ENCODE measurements around the gene LITAFD. TPM values are rescaled to one million over a fixed set of nuclear protein-coding genes. Genes with fewer than 3 reads are reported as not detected.
"Not testable (repeated sequence)": the region's sequence is repeated elsewhere in the genome, so short reads cannot be mapped to it uniquely, and the experiment has no call there.

LITAFD gene
- total RNA-seq, 2 experiments from 2014 or later = not detected

GRCh38 chr16:8912793-8913192 is 30.6 kb downstream of the LITAFD start:
- no peak for DNase-seq
- Mint-ChIP-seq H3K27ac (peak overlapping the region; percentile 26), H3K4me1 (peaks cover 26% of the 10 kb centered on the region), H3K36me3 (peaks cover 31% of the 10 kb centered on the region), H3K9me3 (no peaks in the 10 kb centered on the region), H3K27me3 (no peaks in the 10 kb centered on the region), H3K4me3 (no peak overlapping the region)

GRCh38 chr16:8914098-8914497 is 31.9 kb downstream of the LITAFD start:
- Mint-ChIP-seq H3K36me3 (peaks cover 31% of the 10 kb centered on the region), H3K4me3 (no peak overlapping the region), H3K4me1 (peaks cover 20% of the 10 kb centered on the region), H3K27ac (no peak overlapping the region), H3K27me3 (no peaks in the 10 kb centered on the region), H3K9me3 (no peaks in the 10 kb centered on the region)
- no peak for DNase-seq

DNA sequence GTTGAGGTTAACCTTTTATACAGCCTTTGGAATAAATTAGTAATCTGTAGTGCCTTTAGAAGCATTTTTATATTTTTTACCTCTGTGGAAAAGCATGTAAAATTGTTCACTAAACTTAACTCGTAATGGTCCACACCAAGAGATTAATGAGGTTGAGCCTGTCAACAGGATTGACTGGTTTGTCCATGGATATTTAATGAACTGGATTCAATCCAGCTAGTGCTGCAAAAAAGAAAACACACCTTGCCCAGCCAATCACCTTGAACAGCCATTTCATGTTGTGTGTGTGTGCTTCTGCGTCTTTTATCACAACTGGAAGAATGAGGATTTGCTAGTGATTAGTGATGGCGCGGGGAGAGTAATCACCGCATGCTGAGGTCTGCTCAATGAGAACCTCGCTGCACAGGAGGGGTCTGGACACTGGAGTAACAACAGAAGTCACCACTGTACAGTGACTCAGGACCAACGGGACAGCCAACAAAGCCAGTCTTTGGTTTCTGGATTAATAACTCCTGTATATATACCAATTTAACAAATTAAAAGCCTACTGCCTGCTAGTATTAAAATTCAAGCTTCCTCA is 33.7 kb downstream of the LITAFD start:
- Mint-ChIP-seq H3K27ac (peak overlapping the region; percentile 25), H3K4me1 (peaks cover 28% of the 10 kb centered on the region), H3K9me3 (no peaks in the 10 kb centered on the region), H3K36me3 (peaks cover 42% of the 10 kb centered on the region), H3K4me3 (no peak overlapping the region), H3K27me3 (no peaks in the 10 kb centered on the region)
- DNase-seq = no peak

DNA sequence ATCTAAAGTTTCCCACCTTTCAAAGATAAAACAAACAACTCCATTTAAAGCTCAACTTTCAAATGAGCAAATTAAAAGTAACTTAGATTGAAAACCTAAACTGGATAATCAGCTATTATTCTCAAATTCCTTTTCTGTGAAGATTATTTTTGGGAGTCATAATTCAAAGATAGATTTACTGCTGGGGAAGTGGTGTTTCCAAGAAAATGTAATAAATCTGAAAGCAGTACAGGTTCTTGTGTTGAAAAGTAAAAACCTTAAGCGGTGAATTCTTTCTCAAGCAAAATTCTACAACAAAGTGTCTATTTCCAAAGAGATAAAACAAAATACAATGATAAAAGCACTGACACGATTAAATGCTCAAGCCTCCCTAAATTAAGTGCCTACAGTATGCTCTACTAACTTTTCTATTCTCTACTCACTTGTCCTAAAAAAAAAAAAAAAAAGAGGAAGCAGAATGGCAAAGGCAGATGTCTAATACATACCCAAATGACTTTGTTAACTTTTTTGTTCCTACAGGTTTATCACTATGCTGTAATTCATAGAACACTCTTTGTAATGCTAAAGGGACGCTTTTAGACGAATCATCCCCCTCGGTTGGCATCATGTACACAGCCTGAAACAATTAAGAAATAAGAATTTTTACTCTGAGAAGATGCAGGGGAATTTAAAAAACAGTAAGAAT is 34.5 kb downstream of the LITAFD start:
- peaks cover 46% of the 10 kb centered on the region for H3K36me3 Mint-ChIP-seq
- H3K4me1 Mint-ChIP-seq = peaks cover 33% of the 10 kb centered on the region
- H3K9me3 Mint-ChIP-seq = no peaks in the 10 kb centered on the region
- DNase-seq = no peak
- H3K27me3 Mint-ChIP-seq = no peaks in the 10 kb centered on the region
- H3K27ac Mint-ChIP-seq = no peak overlapping the region
- H3K4me3 Mint-ChIP-seq = no peak overlapping the region

- not testable (repeated sequence) for H3K27me3 Mint-ChIP-seq, DNase-seq, H3K4me3 Mint-ChIP-seq, H3K9me3 Mint-ChIP-seq, H3K27ac Mint-ChIP-seq
- Mint-ChIP-seq H3K4me1 (peaks cover 36% of the 10 kb centered on the region), H3K36me3 (peaks cover 46% of the 10 kb centered on the region)
Measured at GRCh38 chr16:8917336-8917735, 35.2 kb downstream of the LITAFD start.

DNA sequence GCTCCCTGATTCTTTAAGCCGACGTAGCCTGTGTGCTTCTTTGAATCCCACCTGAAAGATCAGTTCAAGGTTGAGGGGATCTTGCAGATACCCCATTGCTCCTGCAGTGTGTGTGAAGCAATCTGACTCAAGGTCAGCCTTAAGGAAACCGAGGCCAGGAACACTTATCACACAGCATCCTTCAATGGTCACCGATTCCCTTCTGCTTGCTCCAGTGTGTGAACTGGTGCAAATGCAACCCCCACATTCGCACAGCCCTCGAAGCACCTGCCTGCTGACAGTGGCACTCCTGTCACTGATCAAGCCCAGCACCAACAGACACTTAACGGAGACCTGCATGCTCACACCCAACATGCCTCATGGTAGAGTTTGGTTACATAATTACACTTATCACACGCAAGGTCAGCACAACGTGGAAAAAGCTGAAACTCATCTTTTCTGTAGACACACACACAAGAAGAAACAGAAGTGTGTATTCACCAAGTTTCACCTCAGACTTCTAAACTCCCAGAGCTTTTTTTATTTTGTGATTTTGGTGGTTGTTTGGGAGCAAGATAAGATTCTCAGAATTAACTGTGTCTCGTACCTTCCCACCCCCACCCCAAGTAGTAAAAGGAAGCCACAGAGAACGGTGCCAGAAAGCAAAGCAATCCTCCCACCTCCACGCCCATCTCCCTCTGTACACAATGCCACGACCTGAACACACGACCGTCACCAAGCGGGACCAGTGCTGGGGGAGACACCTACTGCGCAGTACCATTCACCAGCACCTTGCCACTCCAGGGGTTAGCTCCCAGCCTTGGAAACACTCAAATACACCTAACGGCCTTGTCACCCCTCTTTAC is 37.2 kb downstream of the LITAFD start:
- peaks cover 35% of the 10 kb centered on the region for H3K4me1 Mint-ChIP-seq
- DNase-seq = no peak
- no peaks in the 10 kb centered on the region for H3K9me3 Mint-ChIP-seq
- H3K36me3 Mint-ChIP-seq = peaks cover 42% of the 10 kb centered on the region
- no peak overlapping the region for H3K4me3 Mint-ChIP-seq
- H3K27ac Mint-ChIP-seq = peak overlapping the region; percentile 56
- H3K27me3 Mint-ChIP-seq = no peaks in the 10 kb centered on the region

- DNase-seq = no peak
- Mint-ChIP-seq H3K9me3 (no peaks in the 10 kb centered on the region), H3K4me1 (peaks cover 39% of the 10 kb centered on the region), H3K27ac (peak overlapping the region; percentile 56), H3K27me3 (no peaks in the 10 kb centered on the region), H3K4me3 (no peak overlapping the region), H3K36me3 (peaks cover 39% of the 10 kb centered on the region)
Measured at GRCh38 chr16:8919934-8920462, 37.8 kb downstream of the LITAFD start.

DNA sequence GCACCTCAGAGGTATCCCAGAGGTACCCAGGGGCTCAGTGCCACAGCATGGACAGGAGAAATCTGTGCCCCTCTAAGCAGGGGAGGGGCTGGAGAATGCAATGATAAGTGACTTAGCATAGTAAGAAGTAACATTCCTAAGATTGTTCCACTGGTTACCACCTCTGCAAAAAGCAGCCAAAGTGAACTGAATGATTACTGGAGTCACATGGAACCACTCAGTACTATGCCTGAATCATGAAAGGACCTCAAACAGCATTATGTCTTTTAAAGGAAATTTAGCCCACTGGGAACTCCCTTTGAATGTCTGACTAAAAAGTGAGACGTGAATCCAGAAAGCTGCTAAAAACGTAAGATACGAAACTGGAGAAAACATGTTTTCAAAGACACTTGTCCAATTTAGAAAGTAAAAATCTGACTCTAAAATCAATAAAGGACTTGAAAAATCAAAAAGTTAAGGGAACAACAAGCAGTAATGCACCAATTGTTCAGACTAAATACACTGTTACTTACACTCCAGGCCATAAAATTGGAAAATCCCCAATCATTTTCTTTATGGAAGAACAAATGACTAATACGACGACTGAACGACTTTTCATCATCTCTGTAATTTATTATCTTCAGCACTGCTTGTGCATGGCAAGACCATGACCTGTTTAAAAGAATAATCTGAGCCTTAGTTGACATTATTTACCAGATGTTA is 38.6 kb downstream of the LITAFD start:
- Mint-ChIP-seq H3K4me1 (peaks cover 41% of the 10 kb centered on the region), H3K27ac (peak overlapping the region; percentile 74), H3K36me3 (peaks cover 39% of the 10 kb centered on the region), H3K9me3 (no peaks in the 10 kb centered on the region), H3K4me3 (no peak overlapping the region), H3K27me3 (no peaks in the 10 kb centered on the region)
- no peak for DNase-seq

DNA sequence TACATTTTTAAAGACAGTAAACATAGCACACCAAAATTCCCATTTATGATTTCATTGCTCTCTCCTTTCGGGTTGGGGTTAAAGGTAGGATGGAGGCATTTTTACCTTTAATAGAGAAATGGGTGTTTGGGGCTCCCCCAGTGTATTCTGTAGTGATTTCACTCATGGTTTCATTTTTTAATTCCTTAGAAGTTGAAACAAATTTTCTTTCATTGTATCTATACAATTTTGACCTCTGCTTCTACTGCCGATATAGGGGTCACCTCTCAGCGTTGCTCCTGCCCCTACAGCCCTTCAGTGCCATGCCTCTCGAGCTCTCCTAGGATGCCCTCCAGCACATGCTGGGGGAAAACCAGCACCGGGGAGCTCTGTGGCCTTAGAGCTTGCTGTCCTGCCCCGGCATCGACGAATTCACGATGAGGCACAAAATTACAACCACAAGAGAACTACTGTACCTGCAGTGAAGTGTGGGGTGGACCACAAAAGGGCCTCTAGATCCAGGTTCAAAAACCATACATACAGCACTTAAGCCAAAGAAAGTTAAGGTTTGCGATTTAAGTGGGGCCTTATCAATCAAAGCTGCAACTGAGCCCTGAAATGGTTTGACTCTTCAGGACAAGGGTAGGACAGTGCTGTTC is 39.3 kb downstream of the LITAFD start:
- DNase-seq = no peak
- H3K4me1 Mint-ChIP-seq = peaks cover 42% of the 10 kb centered on the region
- peak overlapping the region; percentile 74 for H3K27ac Mint-ChIP-seq
- H3K9me3 Mint-ChIP-seq = no peaks in the 10 kb centered on the region
- H3K4me3 Mint-ChIP-seq = no peak overlapping the region
- H3K36me3 Mint-ChIP-seq = peaks cover 37% of the 10 kb centered on the region
- H3K27me3 Mint-ChIP-seq = no peaks in the 10 kb centered on the region

- Mint-ChIP-seq H3K4me1 (peaks cover 48% of the 10 kb centered on the region), H3K27ac (no peak overlapping the region), H3K4me3 (no peak overlapping the region), H3K36me3 (peaks cover 43% of the 10 kb centered on the region), H3K27me3 (no peaks in the 10 kb centered on the region), H3K9me3 (no peaks in the 10 kb centered on the region)
- DNase-seq = no peak
Measured at GRCh38 chr16:8923199-8923598, 41.0 kb downstream of the LITAFD start.

DNA sequence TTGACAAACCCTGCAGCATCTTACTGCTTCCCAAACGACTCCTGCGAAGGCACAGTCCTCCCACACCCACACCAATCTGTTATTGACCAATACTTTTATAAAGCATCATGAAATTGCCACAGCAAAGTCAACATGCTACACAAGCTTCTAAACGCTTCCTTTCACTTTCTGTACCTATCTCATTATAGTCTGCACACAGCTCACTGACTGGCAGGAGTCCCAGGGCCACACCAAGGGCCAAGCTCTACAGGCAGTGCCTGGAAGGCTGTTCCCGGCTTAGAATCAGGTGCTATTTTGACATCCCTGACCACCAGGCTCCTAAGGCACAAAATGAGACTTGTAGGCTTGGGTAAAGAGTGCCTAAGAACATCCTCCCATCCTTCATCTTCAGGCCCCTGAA is 42.1 kb downstream of the LITAFD start:
- H3K27ac Mint-ChIP-seq = peak overlapping the region; percentile 75
- peaks cover 58% of the 10 kb centered on the region for H3K4me1 Mint-ChIP-seq
- DNase-seq = no peak
- H3K27me3 Mint-ChIP-seq = no peaks in the 10 kb centered on the region
- no peak overlapping the region for H3K4me3 Mint-ChIP-seq
- H3K9me3 Mint-ChIP-seq = no peaks in the 10 kb centered on the region
- H3K36me3 Mint-ChIP-seq = peaks cover 47% of the 10 kb centered on the region

DNA sequence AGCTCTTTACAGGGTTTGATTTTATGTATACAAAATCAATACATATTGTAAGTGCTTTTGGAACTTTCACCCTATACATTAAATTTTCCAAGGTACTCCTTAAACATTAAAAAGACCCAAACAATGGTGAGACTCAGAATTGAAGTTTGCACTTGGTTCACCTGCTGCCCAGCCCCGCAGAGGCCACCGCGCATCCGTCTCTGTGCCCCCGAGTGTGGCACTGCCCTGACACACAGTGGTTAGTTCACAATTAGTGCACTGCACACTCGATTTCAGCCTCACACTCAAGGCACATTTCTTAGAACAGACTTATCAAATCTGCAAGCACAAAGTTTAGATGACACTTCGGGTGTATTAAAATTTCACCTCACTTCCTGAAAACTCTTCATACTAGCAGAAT is 43.3 kb downstream of the LITAFD start:
- H3K4me1 Mint-ChIP-seq = peaks cover 53% of the 10 kb centered on the region
- no peaks in the 10 kb centered on the region for H3K9me3 Mint-ChIP-seq
- H3K27ac Mint-ChIP-seq = no peak overlapping the region
- no peak for DNase-seq
- H3K4me3 Mint-ChIP-seq = no peak overlapping the region
- peaks cover 48% of the 10 kb centered on the region for H3K36me3 Mint-ChIP-seq
- no peaks in the 10 kb centered on the region for H3K27me3 Mint-ChIP-seq

GRCh38 chr16:8926827-8927226 is 44.7 kb downstream of the LITAFD start:
- Mint-ChIP-seq H3K4me3 (no peak overlapping the region), H3K36me3 (peaks cover 41% of the 10 kb centered on the region), H3K4me1 (peaks cover 45% of the 10 kb centered on the region), H3K27ac (no peak overlapping the region), H3K27me3 (no peaks in the 10 kb centered on the region), H3K9me3 (no peaks in the 10 kb centered on the region)
- DNase-seq = no peak

- Mint-ChIP-seq H3K36me3 (peaks cover 43% of the 10 kb centered on the region), H3K27ac (peak overlapping the region; percentile 75), H3K27me3 (no peaks in the 10 kb centered on the region), H3K4me3 (no peak overlapping the region), H3K4me1 (peaks cover 48% of the 10 kb centered on the region), H3K9me3 (no peaks in the 10 kb centered on the region)
- DNase-seq = peak; percentile 57
Measured at GRCh38 chr16:8928467-8928957, 46.4 kb downstream of the LITAFD start.

Data from activated naive CD8-positive, alpha-beta T cell treated with anti-CD3 and anti-CD28 coated beads for 36 hours (primary cell).